Upper lobe of left lung (tissue), 4 donors: ENCODE results near the gene KDM1A.

ENCODE experiments used
- CTCF ChIP-seq, 6 experiments: fragments of 450-650 bp in 4 of 6; fragments of 200-600 bp in 2 of 6; sonication (generic) in 2 of 6; IDR thresholded peaks; one replicate each; pipeline ENCODE4 v1.5.1; 2016 to 2019; ENCODE audit warnings: antibody characterized with exemption in 6 of 6
- EP300 ChIP-seq, 4 donors: sonication (generic); formaldehyde crosslinking; IDR thresholded peaks; one replicate each; pipeline ENCODE4 v1.5.1; 2017; ENCODE audit warnings: antibody characterized with exemption in 4 of 4, control low read depth in 2 of 4
- POLR2A ChIP-seq, 4 donors: fragments of 450-650 bp; IDR thresholded peaks; one replicate each; pipeline ENCODE4 v1.5.1; 2016 to 2017; ENCODE audit warnings: antibody characterized with exemption in 4 of 4, mild to moderate bottlenecking in 2 of 4
- POLR2AphosphoS5 ChIP-seq, 2 donors: sonication (generic); formaldehyde crosslinking; IDR thresholded peaks; one replicate each; pipeline ENCODE4 v1.5.1; 2017; ENCODE audit warnings: antibody characterized with exemption in 2 of 2

GRCh38 chr1:23007106-23007505 lies 12.2 kb upstream of the KDM1A start:
- TF ChIP-seq CTCF (IDR thresholded peaks at IDR 0.05) (no peak), POLR2AphosphoS5 (IDR thresholded peaks at IDR 0.05) (no peak), POLR2A (IDR thresholded peaks at IDR 0.05) (no peak), EP300 (IDR thresholded peaks at IDR 0.05) (no peak)
